Nephron (organoid): ENCODE results near the gene SF3A2.
"Not testable (repeated sequence)": the region's sequence is repeated elsewhere in the genome, so short reads cannot be mapped to it uniquely, and the experiment has no call there.

ENCODE experiments used
- H3K27ac Mint-ChIP-seq, 3 experiments: 2 replicates each; pipeline ENCODE4 v1.8.0; 2020; ENCODE audit warnings: mixed read lengths in 3 of 3, mild to moderate bottlenecking in 2 of 3, moderate library complexity in 1 of 3
- H3K27me3 Mint-ChIP-seq: 2 replicates; pipeline ENCODE4 v1.8.0; 2021; ENCODE audit warnings: low read depth, mild to moderate bottlenecking, moderate library complexity, mixed read lengths
- H3K36me3 Mint-ChIP-seq: 2 replicates; pipeline ENCODE4 v1.8.0; 2020; ENCODE audit warnings: low read depth, mixed read lengths
- H3K4me1 Mint-ChIP-seq: 2 replicates; pipeline ENCODE4 v1.8.0; 2020; ENCODE audit warnings: mixed read lengths
- H3K4me3 Mint-ChIP-seq, 3 experiments: 2 replicates each; pipeline ENCODE4 v1.8.0; 2020; ENCODE audit warnings: mild to moderate bottlenecking in 3 of 3, mixed read lengths in 3 of 3, moderate library complexity in 2 of 3
- H3K9me3 Mint-ChIP-seq: 2 replicates; pipeline ENCODE4 v1.8.0; 2020; ENCODE audit warnings: mixed read lengths
- CTCF ChIP-seq, 3 experiments: fragments of 200-600 bp; sonication (generic); IDR thresholded peaks; one replicate each; pipeline ENCODE4 v1.5.0; 2021; ENCODE audit warnings: antibody characterized with exemption in 3 of 3; ENCODE audit not compliant: unreplicated experiment in 3 of 3

Gene SF3A2

GRCh38 chr19:2276429-2276986, 39.9 kb downstream of the SF3A2 start:
- Mint-ChIP-seq H3K36me3 (peaks cover 24% of the 10 kb centered on the region), H3K9me3 (no peaks in the 10 kb centered on the region), H3K4me3 (no peak overlapping the region), H3K27ac (no peak overlapping the region), H3K4me1 (peaks cover 24% of the 10 kb centered on the region), H3K27me3 (peaks cover 5% of the 10 kb centered on the region)
- no peak for TF ChIP-seq CTCF (IDR thresholded peaks at IDR 0.05; ENCODE audit: unreplicated experiment in 3 of 3)

GRCh38 chr19:2277138-2277537, 40.5 kb downstream of the SF3A2 start:
- H3K36me3 Mint-ChIP-seq = peaks cover 20% of the 10 kb centered on the region
- peak overlapping the region in 1 of 3 experiments; percentile 36 for H3K27ac Mint-ChIP-seq
- H3K4me1 Mint-ChIP-seq = peaks cover 19% of the 10 kb centered on the region
- H3K4me3 Mint-ChIP-seq = peak overlapping the region in 1 of 3 experiments; percentile 20
- peaks cover 11% of the 10 kb centered on the region for H3K27me3 Mint-ChIP-seq
- no peak for TF ChIP-seq CTCF (IDR thresholded peaks at IDR 0.05; ENCODE audit: unreplicated experiment in 3 of 3)
- H3K9me3 Mint-ChIP-seq = no peaks in the 10 kb centered on the region

DNA sequence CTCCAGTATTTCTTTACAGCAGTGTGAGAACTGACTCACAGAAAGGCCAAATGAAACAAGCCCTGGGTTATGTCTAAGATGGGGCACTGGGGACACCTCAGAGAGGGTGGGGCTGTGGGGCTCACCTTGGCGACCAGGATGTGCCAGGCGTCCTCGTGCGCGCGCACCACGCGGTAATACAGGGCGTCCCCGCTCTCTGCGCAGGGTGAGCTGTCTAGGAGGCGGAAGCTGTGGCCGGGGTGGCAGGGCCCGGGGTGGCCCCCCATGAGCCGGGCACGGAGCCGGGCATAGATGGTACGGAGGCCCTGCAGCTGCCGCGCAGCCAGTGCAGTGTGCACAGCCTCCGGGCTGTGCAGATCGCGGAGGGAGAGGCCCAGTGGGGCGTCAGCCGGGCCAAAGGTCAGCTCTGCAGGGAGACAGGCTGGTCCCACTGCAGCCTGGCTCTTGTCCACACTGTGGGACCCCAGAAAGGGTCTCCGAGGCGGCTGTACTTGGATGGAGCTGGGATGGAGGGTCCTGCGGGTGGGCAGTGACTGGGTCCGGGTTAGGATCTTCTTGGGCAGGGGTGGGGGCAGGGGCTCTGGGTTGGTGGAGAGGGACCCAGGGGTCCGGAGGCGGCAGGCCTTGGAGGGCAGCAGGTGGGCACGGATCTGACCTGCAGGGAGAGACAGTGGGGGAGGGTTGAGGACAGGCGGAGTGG, 42.0 kb downstream of the SF3A2 start:
- Mint-ChIP-seq H3K9me3 (no peaks in the 10 kb centered on the region), H3K27ac (no peak overlapping the region), H3K4me1 (peaks cover 12% of the 10 kb centered on the region), H3K27me3 (peaks cover 23% of the 10 kb centered on the region), H3K4me3 (no peak overlapping the region), H3K36me3 (peaks cover 15% of the 10 kb centered on the region)
- no peak for TF ChIP-seq CTCF (IDR thresholded peaks at IDR 0.05; ENCODE audit: unreplicated experiment in 3 of 3)

DNA sequence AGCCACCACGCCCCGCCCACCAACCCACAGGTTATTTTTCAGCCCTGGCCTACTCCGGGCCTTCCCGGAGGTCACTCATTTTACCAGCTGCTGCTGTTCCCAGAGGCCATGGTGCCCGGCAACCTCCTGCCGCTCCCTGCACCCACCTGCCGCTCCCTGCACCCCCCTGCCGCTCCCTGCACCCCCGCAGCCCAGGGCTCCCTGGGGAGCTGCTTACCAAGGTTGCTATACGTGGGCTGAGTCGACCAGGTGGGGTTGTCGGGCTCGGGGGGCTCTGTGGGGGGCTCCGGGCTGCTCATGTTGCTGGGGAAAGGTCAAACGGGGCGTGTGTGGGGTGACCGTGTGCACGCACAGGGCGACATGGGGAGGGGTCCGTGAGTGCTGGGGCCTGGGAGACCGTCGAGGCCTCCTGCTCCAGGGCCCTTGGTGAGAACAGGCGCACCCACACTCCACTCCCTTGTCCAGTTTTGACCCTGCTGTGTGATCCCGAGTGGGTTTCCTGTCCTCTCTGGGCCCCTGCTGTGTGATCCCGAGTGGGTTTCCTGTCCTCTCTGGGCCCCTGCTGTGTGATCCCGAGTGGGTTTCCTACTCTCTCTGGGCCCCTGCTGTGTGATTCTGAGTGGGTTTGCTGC, 44.1 kb downstream of the SF3A2 start:
- Mint-ChIP-seq H3K27ac (no peak overlapping the region), H3K27me3 (peaks cover 35% of the 10 kb centered on the region)
- no peak for TF ChIP-seq CTCF (IDR thresholded peaks at IDR 0.05; ENCODE audit: unreplicated experiment in 3 of 3)

GRCh38 chr19:2281265-2282061, 44.8 kb downstream of the SF3A2 start:
- H3K9me3 Mint-ChIP-seq, H3K4me3 Mint-ChIP-seq, H3K36me3 Mint-ChIP-seq, H3K4me1 Mint-ChIP-seq, H3K27ac Mint-ChIP-seq: not testable (repeated sequence)
- peaks cover 42% of the 10 kb centered on the region for H3K27me3 Mint-ChIP-seq

More for the DNA sequence above, 44.1 kb downstream of the SF3A2 start:
- no peak overlapping the region for H3K4me3 Mint-ChIP-seq
- no peaks in the 10 kb centered on the region for H3K9me3 Mint-ChIP-seq
- H3K36me3 Mint-ChIP-seq = peaks cover 3% of the 10 kb centered on the region
- H3K4me1 Mint-ChIP-seq = no peaks in the 10 kb centered on the region
